Common myeloid progenitor, CD34-positive (primary cell): ENCODE measurements around the gene ANKRD11.

Experiments
- CTCF ChIA-PET: fragments of 350-600 bp; sonication (Branson Sonifier 250); formaldehyde crosslinking; loops from one replicate; lab custom pipeline; 2021; ENCODE audit warnings: antibody characterized with exemption; lab: Charles Lee
- POLR2A ChIA-PET: fragments of 350-600 bp; sonication (Branson Sonifier 250); formaldehyde crosslinking; loops from one replicate; lab custom pipeline; 2021; ENCODE audit warnings: antibody characterized with exemption; lab: Charles Lee
- DNase-seq, 3 donors: peaks; one replicate each; pipeline versions ENCODE4 v3.0.0 to v3.0.0-alpha.2; 2013
- H3K27ac ChIP-seq, 2 experiments: 1 replicate in 1 of 2; 2 replicates in 1 of 2; pipeline ENCODE4 v1.7.0; 2013; ENCODE audit warnings: inconsistent platforms in 2 of 2, low read length in 2 of 2, mild to moderate bottlenecking in 2 of 2, low read depth in 1 of 2, moderate library complexity in 1 of 2; ENCODE audit not compliant: severe bottlenecking in 2 of 2, insufficient read depth in 1 of 2, poor library complexity in 1 of 2
- H3K27me3 ChIP-seq, 5 experiments: replicated peaks in 2 of 5; 1 replicate in 3 of 5; 2 replicates in 2 of 5; pipeline versions ENCODE4 v1.6.1 to v1.7.0; 2013; ENCODE audit warnings: low read length in 4 of 5, mild to moderate bottlenecking in 2 of 5, moderate library complexity in 2 of 5, inconsistent platforms in 1 of 5; ENCODE audit not compliant: insufficient read depth in 5 of 5, control insufficient read depth in 4 of 5
- H3K36me3 ChIP-seq, 4 experiments: 1 replicate in 2 of 4; 2 replicates in 2 of 4; pipeline versions ENCODE4 v1.6.1 to v1.7.0; 2013; ENCODE audit warnings: low read length in 3 of 4, control low read depth in 1 of 4, mild to moderate bottlenecking in 1 of 4; ENCODE audit not compliant: control insufficient read depth in 4 of 4, insufficient read depth in 4 of 4
- H3K4me1 ChIP-seq, 4 experiments: 1 replicate in 3 of 4; 2 replicates in 1 of 4; pipeline versions ENCODE4 v1.6.1 to v1.7.1; 2013; ENCODE audit warnings: low read length in 3 of 4, mild to moderate bottlenecking in 3 of 4, control low read depth in 1 of 4, inconsistent platforms in 1 of 4, moderate library complexity in 1 of 4; ENCODE audit not compliant: control insufficient read depth in 4 of 4, insufficient read depth in 4 of 4; ENCODE audit errors: control extremely low read depth in 1 of 4
- H3K4me3 ChIP-seq, 7 experiments: 1 replicate in 4 of 7; 2 replicates in 3 of 7; pipeline versions ENCODE4 v1.5.1 to v1.7.0; 2013; ENCODE audit warnings: mild to moderate bottlenecking in 7 of 7, low read length in 6 of 7, moderate library complexity in 6 of 7, inconsistent platforms in 2 of 7, low read depth in 2 of 7, control low read depth in 1 of 7; ENCODE audit not compliant: insufficient read depth in 4 of 7, control insufficient read depth in 1 of 7; ENCODE audit errors: extremely low read depth in 1 of 7
- H3K9me3 ChIP-seq, 5 experiments: 1 replicate in 4 of 5; 2 replicates in 1 of 5; pipeline versions ENCODE4 v1.6.1 to v1.7.1; 2013; ENCODE audit warnings: low read length in 4 of 5, mild to moderate bottlenecking in 2 of 5, inconsistent platforms in 1 of 5, low read depth in 1 of 5, moderate library complexity in 1 of 5; ENCODE audit not compliant: control insufficient read depth in 4 of 5, insufficient read depth in 2 of 5; ENCODE audit errors: control extremely low read depth in 1 of 5
- WGBS: methylation state at CpG from one replicate; pipeline ENCODE4 v1.1.5; 2013; ENCODE audit not compliant: insufficient coverage; 5-methylcytosine and 5-hydroxymethylcytosine counted together

The ANKRD11 gene

GRCh38 chr16:89448656-89449055 is 41.7 kb downstream of the ANKRD11 start:
- Histone ChIP-seq H3K4me1 (peaks cover 20 to 73% (median 59%) of the 10 kb centered on the region in 4 experiments), H3K36me3 (peaks cover 0 to 2% (median under 1%) of the 10 kb centered on the region in 4 experiments), H3K27ac (no peak overlapping the region), H3K9me3 (no peaks in the 10 kb centered on the region), H3K4me3 (no peak overlapping the region), H3K27me3 (no peaks in the 10 kb centered on the region)
- WGBS: 96% methylated on average over 8 of the region's 10 CpGs
- no peak for DNase-seq
- ChIA-PET CTCF (interaction anchor here (1.7 to 2.6 kb wide), 2 partner anchors 11 to 16 kb away, joined by 7 to 10 read pairs; no protein-coding TSS in a partner anchor), POLR2A (no interaction called here)

- WGBS: 75% methylated on average over 6 of the region's 6 CpGs
- no peak overlapping the region for H3K27ac ChIP-seq
- peaks cover 0 to 2% (median 0%) of the 10 kb centered on the region in 4 experiments for H3K36me3 ChIP-seq
- H3K4me3 ChIP-seq: peak overlapping the region in 1 of 7 experiments; percentile 26
- CTCF ChIA-PET: interaction anchor here (0.7 to 3.2 kb wide), 7 partner anchors 8 to 80 kb away, joined by 3 to 9 read pairs (median 3); no protein-coding TSS in a partner anchor
- DNase-seq: no peak
- H3K9me3 ChIP-seq: no peaks in the 10 kb centered on the region
- no peaks in the 10 kb centered on the region for H3K27me3 ChIP-seq
- POLR2A ChIA-PET: interaction anchor here (0.6 kb wide), 1 partner anchor 51 kb away, joined by 5 read pairs; no protein-coding TSS in a partner anchor
- peaks cover 28 to 82% (median 71%) of the 10 kb centered on the region in 4 experiments for H3K4me1 ChIP-seq
These were observed 43.4 kb downstream of the ANKRD11 start for GRCh38 chr16:89446975-89447293.

GRCh38 chr16:89446136-89446974 is 44.0 kb downstream of the ANKRD11 start:
- ChIA-PET CTCF (interaction anchor here (0.7 to 3.2 kb wide), 9 partner anchors 9 to 80 kb away, joined by 3 to 9 read pairs (median 3); no protein-coding TSS in a partner anchor), POLR2A (interaction anchor here (0.5 to 0.6 kb wide), 3 partner anchors 50 to 88 kb away, joined by 3 to 5 read pairs (median 4); no protein-coding TSS in a partner anchor)
- Histone ChIP-seq H3K27me3 (no peaks in the 10 kb centered on the region), H3K4me1 (peaks cover 28 to 85% (median 75%) of the 10 kb centered on the region in 4 experiments), H3K4me3 (peak overlapping the region in 1 of 7 experiments; percentile 26), H3K36me3 (peaks cover 0 to 2% (median 0%) of the 10 kb centered on the region in 4 experiments), H3K9me3 (no peaks in the 10 kb centered on the region), H3K27ac (peak overlapping the region in 1 of 2 experiments; percentile 30)
- DNase-seq: no peak
- WGBS: 74% methylated on average over 11 of the region's 15 CpGs

DNA sequence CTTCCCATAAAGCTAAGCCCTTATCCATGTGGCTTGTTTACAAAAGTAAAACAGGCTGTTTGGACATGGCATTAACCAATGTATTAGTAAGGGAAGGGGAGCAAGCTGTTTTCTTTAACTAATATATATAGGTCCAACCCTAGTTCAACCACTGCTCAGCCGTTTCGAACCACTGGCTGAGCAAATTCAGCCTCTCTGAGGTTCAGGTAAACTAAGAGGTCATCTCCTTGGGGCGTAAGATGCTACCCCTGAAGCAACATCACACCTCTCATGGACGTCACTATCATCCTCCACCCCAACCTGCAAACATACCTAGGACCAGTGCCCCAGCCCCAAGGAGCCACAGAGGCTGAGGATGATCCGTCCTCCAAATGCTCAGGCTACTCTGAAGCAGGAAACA is 45.2 kb downstream of the ANKRD11 start:
- ChIA-PET CTCF (interaction anchor here (0.7 to 3.2 kb wide), 9 partner anchors 10 to 66 kb away, joined by 3 to 9 read pairs (median 3); no protein-coding TSS in a partner anchor), POLR2A (interaction anchor here (0.6 kb wide), 1 partner anchor 58 kb away, joined by 3 read pairs; no protein-coding TSS in a partner anchor)
- Histone ChIP-seq H3K9me3 (no peaks in the 10 kb centered on the region), H3K4me1 (peaks cover 30 to 89% (median 78%) of the 10 kb centered on the region in 4 experiments), H3K36me3 (no peaks in the 10 kb centered on the region), H3K27ac (peak overlapping the region in 1 of 2 experiments; percentile 59), H3K4me3 (peak overlapping the region in 3 of 7 experiments; percentile 11 to 48 (median 47)), H3K27me3 (no peaks in the 10 kb centered on the region)
- DNase-seq: no peak
- WGBS: 83% methylated on average over 5 of the region's 5 CpGs

- POLR2A ChIA-PET: interaction anchor here (0.6 kb wide), 1 partner anchor 57 kb away, joined by 3 read pairs; no protein-coding TSS in a partner anchor
- Histone ChIP-seq H3K4me1 (peaks cover 29 to 89% (median 78%) of the 10 kb centered on the region in 4 experiments), H3K4me3 (peak overlapping the region in 4 of 7 experiments; percentile 9 to 62 (median 48)), H3K27me3 (no peaks in the 10 kb centered on the region), H3K9me3 (no peaks in the 10 kb centered on the region), H3K27ac (peak overlapping the region in 1 of 2 experiments; percentile 59), H3K36me3 (no peaks in the 10 kb centered on the region)
- WGBS: 0% methylated on average over 1 of the region's 3 CpGs
- peak in 2 of 3 donors; percentile 31 to 41 for DNase-seq
- CTCF ChIA-PET: interaction anchor here (0.7 to 3.2 kb wide), 10 partner anchors 9 to 65 kb away, joined by 3 to 9 read pairs (median 3); no protein-coding TSS in a partner anchor
These were observed 45.6 kb downstream of the ANKRD11 start for GRCh38 chr16:89444728-89445127.

DNA sequence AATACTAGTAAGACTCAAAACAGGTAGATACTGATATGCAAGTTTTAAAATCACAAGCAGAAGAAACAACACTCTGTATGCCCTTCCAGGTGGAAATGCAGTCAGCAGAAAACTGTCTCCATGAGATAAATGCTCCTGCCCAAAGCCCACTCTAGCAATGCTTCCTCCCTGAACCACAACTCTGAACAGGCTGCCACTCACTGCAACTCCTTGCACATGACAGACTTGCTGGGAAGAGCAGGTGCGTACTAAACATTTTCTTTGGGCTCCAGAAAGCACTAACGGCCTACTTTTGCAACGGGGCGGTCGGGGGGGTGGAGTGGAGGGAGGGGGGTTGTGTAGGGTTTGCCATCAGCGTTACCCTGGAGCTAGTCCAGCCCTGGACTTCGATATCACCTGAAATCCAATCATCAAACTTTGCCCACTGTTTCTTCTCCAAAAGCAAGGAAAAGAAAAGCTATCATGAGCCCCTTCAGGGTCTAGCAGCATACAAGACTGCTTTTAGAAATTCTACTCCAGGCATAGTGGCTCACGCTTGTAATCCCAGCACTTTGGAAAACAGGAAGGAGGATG is 46.1 kb downstream of the ANKRD11 start:
- H3K27ac ChIP-seq: peak overlapping the region in 1 of 2 experiments; percentile 59
- H3K4me1 ChIP-seq: peaks cover 33 to 92% (median 80%) of the 10 kb centered on the region in 4 experiments
- WGBS: 0% methylated on average over 2 of the region's 8 CpGs
- POLR2A ChIA-PET: interaction anchor here (0.6 kb wide), 1 partner anchor 57 kb away, joined by 3 read pairs; no protein-coding TSS in a partner anchor
- DNase-seq: peak; percentile 58 to 89 (median 82)
- no peaks in the 10 kb centered on the region for H3K27me3 ChIP-seq
- CTCF ChIA-PET: interaction anchor here (0.7 to 3.2 kb wide), 9 partner anchors 9 to 65 kb away, joined by 3 to 9 read pairs (median 3); no protein-coding TSS in a partner anchor
- H3K9me3 ChIP-seq: no peaks in the 10 kb centered on the region
- H3K36me3 ChIP-seq: no peaks in the 10 kb centered on the region
- H3K4me3 ChIP-seq: peak overlapping the region in 5 of 7 experiments; percentile 5 to 62 (median 24)
